ENCODE results near the gene RNF17. TPM values are rescaled to one million over a fixed set of nuclear protein-coding genes. Genes with fewer than 3 reads are reported as not detected.

Gene RNF17
- total RNA-seq, 1 donor from 2014 or later, result not detected

DNA sequence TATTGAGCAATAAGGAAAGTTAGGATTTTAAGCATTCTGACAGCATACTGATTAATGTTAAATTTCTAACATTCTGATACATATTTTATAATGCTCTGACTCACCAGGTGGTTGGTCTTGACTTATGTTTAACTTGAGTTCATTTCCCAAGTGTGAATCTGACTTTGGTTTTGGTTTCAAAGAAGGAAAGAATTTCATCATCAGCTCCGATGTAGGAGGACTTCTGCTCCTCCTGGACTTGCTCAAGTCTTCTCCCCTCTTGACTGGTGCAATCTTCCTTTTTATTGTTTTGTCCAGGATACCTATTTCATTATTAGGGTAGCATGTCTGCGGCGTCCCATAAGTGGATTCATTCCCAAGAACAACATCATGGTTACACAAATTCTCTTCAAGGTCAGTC, 141.3 kb downstream of the RNF17 start:
- Mint-ChIP-seq H3K27me3 (ENCODE audit: low read depth) (no peaks in the 10 kb centered on the region), H3K27ac (no peak overlapping the region), H3K4me3 (no peak overlapping the region), H3K36me3 (peaks cover 23% of the 10 kb centered on the region), H3K4me1 (no peaks in the 10 kb centered on the region), H3K9me3 (no peaks in the 10 kb centered on the region)
- no peak for DNase-seq (ENCODE audit: low spot score in 2 of 2, unreplicated experiment in 2 of 2)
- TF ChIP-seq, protein P1, sequence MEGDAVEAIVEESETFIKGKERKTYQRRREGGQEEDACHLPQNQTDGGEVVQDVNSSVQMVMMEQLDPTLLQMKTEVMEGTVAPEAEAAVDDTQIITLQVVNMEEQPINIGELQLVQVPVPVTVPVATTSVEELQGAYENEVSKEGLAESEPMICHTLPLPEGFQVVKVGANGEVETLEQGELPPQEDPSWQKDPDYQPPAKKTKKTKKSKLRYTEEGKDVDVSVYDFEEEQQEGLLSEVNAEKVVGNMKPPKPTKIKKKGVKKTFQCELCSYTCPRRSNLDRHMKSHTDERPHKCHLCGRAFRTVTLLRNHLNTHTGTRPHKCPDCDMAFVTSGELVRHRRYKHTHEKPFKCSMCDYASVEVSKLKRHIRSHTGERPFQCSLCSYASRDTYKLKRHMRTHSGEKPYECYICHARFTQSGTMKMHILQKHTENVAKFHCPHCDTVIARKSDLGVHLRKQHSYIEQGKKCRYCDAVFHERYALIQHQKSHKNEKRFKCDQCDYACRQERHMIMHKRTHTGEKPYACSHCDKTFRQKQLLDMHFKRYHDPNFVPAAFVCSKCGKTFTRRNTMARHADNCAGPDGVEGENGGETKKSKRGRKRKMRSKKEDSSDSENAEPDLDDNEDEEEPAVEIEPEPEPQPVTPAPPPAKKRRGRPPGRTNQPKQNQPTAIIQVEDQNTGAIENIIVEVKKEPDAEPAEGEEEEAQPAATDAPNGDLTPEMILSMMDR (IDR thresholded peaks at IDR 0.05; ENCODE audit: unreplicated experiment), result no peak

DNA sequence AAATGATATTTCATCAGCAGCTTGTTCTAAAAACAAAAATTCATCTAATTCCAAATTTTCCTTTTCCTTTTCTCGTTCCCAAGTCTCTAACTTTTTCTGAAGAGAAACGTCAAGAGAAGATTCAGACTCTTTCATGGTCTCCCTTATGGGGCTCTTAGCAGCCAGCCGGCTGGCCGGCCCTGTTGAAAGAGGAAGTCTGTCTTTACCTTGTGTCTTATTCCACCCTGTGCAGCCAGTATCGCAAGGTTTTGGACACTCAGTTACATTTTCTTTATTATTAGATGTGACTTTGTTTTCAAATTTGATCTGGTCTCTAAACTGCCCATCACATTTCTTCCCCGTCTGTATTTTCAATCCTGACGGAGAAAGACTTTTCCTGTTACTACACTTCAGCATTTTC, 142.3 kb downstream of the RNF17 start:
- no peak overlapping the region for H3K4me3 Mint-ChIP-seq
- H3K4me1 Mint-ChIP-seq, result no peaks in the 10 kb centered on the region
- TF ChIP-seq, protein P1 (IDR thresholded peaks at IDR 0.05; ENCODE audit: unreplicated experiment), result no peak
- no peaks in the 10 kb centered on the region for H3K27me3 Mint-ChIP-seq (ENCODE audit: low read depth)
- no peak overlapping the region for H3K27ac Mint-ChIP-seq
- peaks cover 27% of the 10 kb centered on the region for H3K36me3 Mint-ChIP-seq
- H3K9me3 Mint-ChIP-seq, result no peaks in the 10 kb centered on the region
- no peak for DNase-seq (ENCODE audit: low spot score in 2 of 2, unreplicated experiment in 2 of 2)

- TF ChIP-seq, protein P1 (IDR thresholded peaks at IDR 0.05; ENCODE audit: unreplicated experiment), result no peak
- H3K36me3 Mint-ChIP-seq, result peaks cover 21% of the 10 kb centered on the region
- no peaks in the 10 kb centered on the region for H3K27me3 Mint-ChIP-seq (ENCODE audit: low read depth)
- H3K27ac Mint-ChIP-seq, result no peak overlapping the region
- no peak for DNase-seq (ENCODE audit: low spot score in 2 of 2, unreplicated experiment in 2 of 2)
- no peaks in the 10 kb centered on the region for H3K4me1 Mint-ChIP-seq
- no peaks in the 10 kb centered on the region for H3K9me3 Mint-ChIP-seq
- no peak overlapping the region for H3K4me3 Mint-ChIP-seq
Measured at GRCh38 chr13:24910502-24911132, 146.6 kb downstream of the RNF17 start.

- Mint-ChIP-seq H3K4me3 (no peak overlapping the region), H3K4me1 (no peaks in the 10 kb centered on the region), H3K27me3 (ENCODE audit: low read depth) (no peaks in the 10 kb centered on the region), H3K27ac (no peak overlapping the region), H3K36me3 (peaks cover 14% of the 10 kb centered on the region), H3K9me3 (no peaks in the 10 kb centered on the region)
- no peak for DNase-seq (ENCODE audit: low spot score in 2 of 2, unreplicated experiment in 2 of 2)
- TF ChIP-seq, protein P1 (IDR thresholded peaks at IDR 0.05; ENCODE audit: unreplicated experiment), result no peak
Measured at GRCh38 chr13:24911133-24911908, 147.4 kb downstream of the RNF17 start.

DNA sequence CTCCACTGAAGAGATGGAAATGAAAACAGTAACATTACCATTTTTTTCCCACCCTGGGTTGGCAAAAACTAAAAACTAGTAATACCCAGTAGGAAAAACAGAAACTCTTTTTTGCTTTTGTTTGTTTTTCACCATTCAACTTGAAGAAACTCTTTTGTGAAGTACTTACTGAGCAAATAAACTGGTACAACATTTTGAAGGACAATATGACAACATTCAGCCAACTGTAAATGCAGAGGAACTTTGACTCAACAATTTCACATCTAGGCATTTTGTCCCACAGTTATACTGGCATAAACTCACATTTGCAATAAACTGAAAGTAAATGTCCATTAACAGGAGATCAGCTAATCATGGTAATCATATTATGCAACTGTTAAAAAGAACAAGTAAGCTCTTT, 152.5 kb downstream of the RNF17 start:
- Mint-ChIP-seq H3K4me1 (peaks cover 8% of the 10 kb centered on the region), H3K27ac (no peak overlapping the region)
- TF ChIP-seq, protein P1 (IDR thresholded peaks at IDR 0.05; ENCODE audit: unreplicated experiment), result no peak

More for the DNA sequence above, 152.5 kb downstream of the RNF17 start:
- no peaks in the 10 kb centered on the region for H3K9me3 Mint-ChIP-seq
- no peak overlapping the region for H3K4me3 Mint-ChIP-seq
- DNase-seq (ENCODE audit: low spot score in 2 of 2, unreplicated experiment in 2 of 2), result no peak
- no peaks in the 10 kb centered on the region for H3K27me3 Mint-ChIP-seq (ENCODE audit: low read depth)
- peaks cover 2% of the 10 kb centered on the region for H3K36me3 Mint-ChIP-seq
